Endodermal cell (in vitro differentiated cells): ENCODE results near the gene CRELD2. TPM values are rescaled to one million over a fixed set of nuclear protein-coding genes. Genes with fewer than 3 reads are reported as not detected.
A peak's percentile ranks its signal among the peaks of the same experiment; 100 is the strongest.

Experiments
- DNase-seq: peaks from one replicate; pipeline ENCODE4 v3.0.0-alpha.2; 2017
- H3K27ac ChIP-seq: 2 replicates; pipeline ENCODE4 v1.5.1; 2013; ENCODE audit warnings: mild to moderate bottlenecking, low read depth, low read length, moderate library complexity
- H3K27me3 ChIP-seq: 2 replicates; pipeline ENCODE4 v1.6.1; 2013; ENCODE audit warnings: mild to moderate bottlenecking, low read length, moderate library complexity; ENCODE audit not compliant: insufficient read depth, control insufficient read depth, poor library complexity, severe bottlenecking
- H3K36me3 ChIP-seq: 2 replicates; pipeline ENCODE4 v1.7.0; 2013; ENCODE audit warnings: mild to moderate bottlenecking, low read length, moderate library complexity; ENCODE audit not compliant: control insufficient read depth, insufficient read depth
- H3K4me1 ChIP-seq: one replicate; pipeline ENCODE4 v1.7.0; 2013; ENCODE audit warnings: low read length; ENCODE audit not compliant: control insufficient read depth, insufficient read depth
- H3K4me3 ChIP-seq: 2 replicates; pipeline ENCODE4 v1.5.1; 2013; ENCODE audit warnings: mild to moderate bottlenecking, low read length, moderate library complexity
- H3K9ac ChIP-seq: 2 replicates; pipeline ENCODE4 v1.6.1; 2013; ENCODE audit warnings: mild to moderate bottlenecking, low read length, moderate library complexity; ENCODE audit not compliant: poor library complexity, severe bottlenecking; ENCODE audit errors: extremely low read depth
- H3K9me3 ChIP-seq: 2 replicates; pipeline ENCODE4 v1.6.1; 2013; ENCODE audit warnings: mild to moderate bottlenecking, low read length, moderate library complexity; ENCODE audit not compliant: control insufficient read depth
- H3K27ac Mint-ChIP-seq: 2 replicates; pipeline ENCODE4 v1.8.0; 2020; ENCODE audit warnings: mixed read lengths
- H3K27me3 Mint-ChIP-seq: 2 replicates; pipeline ENCODE4 v1.8.0; 2021; ENCODE audit warnings: mild to moderate bottlenecking, mixed read lengths; ENCODE audit not compliant: insufficient read depth
- H3K36me3 Mint-ChIP-seq: 2 replicates; pipeline ENCODE4 v1.8.0; 2020; ENCODE audit warnings: low read depth, mixed read lengths
- H3K4me1 Mint-ChIP-seq: 2 replicates; pipeline ENCODE4 v1.8.0; 2020; ENCODE audit warnings: mixed read lengths
- H3K4me3 Mint-ChIP-seq: 2 replicates; pipeline ENCODE4 v1.8.0; 2020; ENCODE audit warnings: mild to moderate bottlenecking, moderate library complexity, mixed read lengths
- H3K9me3 Mint-ChIP-seq: 2 replicates; pipeline ENCODE4 v1.8.0; 2020; ENCODE audit warnings: mild to moderate bottlenecking, mixed read lengths
- CTCF ChIP-seq: fragments of 200-600 bp; sonication (generic); conservative IDR thresholded peaks from 2 replicates; pipeline ENCODE4 v1.5.0; 2021; ENCODE audit warnings: antibody characterized with exemption, mild to moderate bottlenecking
- WGBS, 2 experiments: methylation state at CpG; one replicate each; pipeline versions ENCODE4 v1.1.5 to v1.1.7; 2013; ENCODE audit warnings: missing lambda C conversion rate in 2 of 2, mixed read lengths in 1 of 2; ENCODE audit not compliant: insufficient coverage in 1 of 2, insufficient read length in 1 of 2; 5-methylcytosine and 5-hydroxymethylcytosine counted together
- total RNA-seq, 2 donors: library from RNA; stranded (reverse); fragmentation: NEBNext Ultra II Directional in 1 of 2; extraction: Animal tissue kit (Norgen Biotek cat#: 25700) in 1 of 2; gene quantifications; 2 replicates in 1 of 2; 3 replicates in 1 of 2; pipeline ENCODE4 v1.2.1, GENCODE V29; 2021

Gene CRELD2
- total RNA-seq, 2 donors from 2014 or later, result 39.8 to 62.9 TPM

- peaks cover 1% of the 10 kb centered on the region for H3K36me3 Mint-ChIP-seq
- Histone ChIP-seq H3K4me3 (no peak overlapping the region), H3K4me1 (no peaks in the 10 kb centered on the region), H3K9me3 (no peaks in the 10 kb centered on the region), H3K36me3 (peaks cover 2% of the 10 kb centered on the region), H3K27ac (no peak overlapping the region), H3K9ac (no peak overlapping the region), H3K27me3 (peaks cover 35% of the 10 kb centered on the region)
- WGBS, 2 experiments, result 91 to 100% methylated on average over 11 to 16 of the region's 16 CpGs
- H3K4me3 Mint-ChIP-seq, result no peak overlapping the region
- no peaks in the 10 kb centered on the region for H3K9me3 Mint-ChIP-seq
- no peak for TF ChIP-seq CTCF
- peak; percentile 53 for DNase-seq
- no peak overlapping the region for H3K27ac Mint-ChIP-seq
- peaks cover 4% of the 10 kb centered on the region for H3K4me1 Mint-ChIP-seq
- H3K27me3 Mint-ChIP-seq, result peaks cover 8% of the 10 kb centered on the region
Measured at GRCh38 chr22:49968831-49969661, 50.6 kb downstream of the CRELD2 start.

GRCh38 chr22:49969751-49970527, 51.5 kb downstream of the CRELD2 start:
- 76% methylated on average over 6 to 8 of the region's 8 CpGs for WGBS, 2 experiments
- Histone ChIP-seq H3K9ac (no peak overlapping the region), H3K4me3 (no peak overlapping the region), H3K36me3 (no peaks in the 10 kb centered on the region), H3K27ac (no peak overlapping the region), H3K9me3 (no peaks in the 10 kb centered on the region), H3K27me3 (peaks cover 35% of the 10 kb centered on the region), H3K4me1 (no peaks in the 10 kb centered on the region)
- H3K27ac Mint-ChIP-seq, result peak overlapping the region; percentile 59
- no peaks in the 10 kb centered on the region for H3K36me3 Mint-ChIP-seq
- no peak for TF ChIP-seq CTCF
- H3K27me3 Mint-ChIP-seq, result peaks cover 8% of the 10 kb centered on the region
- DNase-seq, result peak; percentile 47
- H3K9me3 Mint-ChIP-seq, result no peaks in the 10 kb centered on the region
- no peak overlapping the region for H3K4me3 Mint-ChIP-seq
- H3K4me1 Mint-ChIP-seq, result peaks cover 4% of the 10 kb centered on the region

DNA sequence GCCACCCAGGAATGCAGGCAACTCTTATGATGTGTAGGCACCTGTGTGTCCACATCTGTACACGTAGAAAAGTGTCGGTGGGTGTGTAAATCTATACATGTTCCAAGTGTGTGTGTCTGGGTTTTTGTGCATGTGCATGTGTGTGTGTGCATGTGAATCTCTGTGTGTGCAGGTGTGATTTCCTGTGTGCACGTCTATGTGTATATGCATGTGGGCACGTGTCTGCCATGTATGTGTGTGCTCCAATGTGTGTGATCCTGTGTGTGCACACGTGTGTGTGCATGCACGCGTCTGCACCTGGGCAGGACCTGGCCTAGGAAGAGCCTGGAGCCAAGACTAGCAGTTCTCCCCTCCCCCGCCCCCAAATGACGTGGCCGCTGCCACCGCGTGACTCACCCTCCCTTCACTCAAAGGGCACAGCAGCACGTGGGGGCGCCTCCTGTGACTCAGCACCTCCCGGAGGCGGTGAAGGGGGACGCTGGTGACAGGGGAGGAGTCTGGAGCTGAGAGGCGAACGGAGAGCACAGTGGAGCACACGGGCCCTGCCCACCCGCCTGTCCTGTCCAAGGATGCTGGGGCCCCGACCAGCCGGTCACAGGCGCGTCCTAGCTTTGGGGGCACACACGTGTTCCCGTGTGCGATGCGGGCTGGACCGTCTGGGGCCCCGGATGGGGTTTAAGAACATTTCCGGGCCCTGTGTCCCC, 52.2 kb downstream of the CRELD2 start:
- Histone ChIP-seq H3K27ac (no peak overlapping the region), H3K4me3 (no peak overlapping the region), H3K27me3 (peaks cover 35% of the 10 kb centered on the region), H3K9me3 (no peaks in the 10 kb centered on the region), H3K9ac (no peak overlapping the region), H3K36me3 (no peaks in the 10 kb centered on the region), H3K4me1 (no peaks in the 10 kb centered on the region)
- Mint-ChIP-seq H3K36me3 (no peaks in the 10 kb centered on the region), H3K9me3 (no peaks in the 10 kb centered on the region), H3K4me1 (peaks cover 4% of the 10 kb centered on the region), H3K4me3 (peak overlapping the region; percentile 48), H3K27me3 (peaks cover 8% of the 10 kb centered on the region), H3K27ac (peak overlapping the region; percentile 59)
- WGBS, 2 experiments, result 35 to 68% methylated on average over 5 to 32 of the region's 32 CpGs
- TF ChIP-seq CTCF, result no peak
- DNase-seq, result peak; percentile 94
